HepG2 (cell line): Measurements from ENCODE around the gene HBE1. TPM values are rescaled to one million over a fixed set of nuclear protein-coding genes. Genes with fewer than 3 reads are reported as not detected.

Experiments used
- ATAC-seq: fragments of 200-7000 bp; cut with Tn5 transposase; 3 replicates; pipeline ENCODE4 v1.9.1; 2020; ENCODE audit warnings: mild to moderate bottlenecking, moderate library complexity
- BruUV-seq: library from RNA; stranded (reverse); fragments of 400-500 nt; replicated peaks from 2 replicates; lab custom pipeline; 2021; lab: Mats Ljungman, UMichigan
- CTCF ChIA-PET: fragments of 300-600 bp; formaldehyde crosslinking; extraction: SDS; loops from one replicate; lab custom pipeline; 2021; ENCODE audit warnings: low total read pairs, inconsistent platforms, low intra/inter-chr PET ratio; lab: Yijun Ruan, JAX
- POLR2A ChIA-PET: fragments of 350-600 bp; sonication (Branson Sonifier 250); formaldehyde crosslinking; loops from one replicate; lab custom pipeline; 2020; ENCODE audit warnings: antibody characterized with exemption, inconsistent platforms; lab: Yijun Ruan, JAX
- DNase-seq: peaks from one replicate; pipeline ENCODE4 v3.0.0-alpha.2; 2015; ENCODE audit warnings: low spot score
- FAIRE-seq: peaks from 3 replicates; lab custom pipeline; 2011; peaks lifted over from hg19 to GRCh38; lab: Jason Lieb, UNC
- H2AFZ ChIP-seq: one replicate; pipeline ENCODE4 v1.6.1; 2011; ENCODE audit warnings: low read length, inconsistent platforms
- H3K27ac ChIP-seq: fragments of 300-600 bp; 3 replicates; pipeline ENCODE4 v1.8.0; 2011; ENCODE audit warnings: mixed run types, mild to moderate bottlenecking, mixed read lengths, low read length, inconsistent platforms; ENCODE audit not compliant: insufficient read depth; ENCODE audit errors: extremely low read length
- H3K27me3 ChIP-seq, 2 experiments: fragments of 200-600 bp in 1 of 2; 2 replicates in 1 of 2; 3 replicates in 1 of 2; pipeline versions ENCODE4 v1.6.0 to v1.8.0; 2011; ENCODE audit warnings: low read length in 2 of 2, mild to moderate bottlenecking in 2 of 2, moderate library complexity in 2 of 2, inconsistent platforms in 1 of 2; ENCODE audit not compliant: insufficient read depth in 2 of 2, control insufficient read depth in 1 of 2
- H3K36me3 ChIP-seq, 2 experiments: fragments of 200-600 bp in 1 of 2; replicated peaks in 1 of 2; 2 replicates in 1 of 2; 3 replicates in 1 of 2; pipeline versions ENCODE4 v1.5.1 to v1.8.0; 2011; ENCODE audit warnings: low read length in 2 of 2, inconsistent platforms in 1 of 2; ENCODE audit not compliant: insufficient read depth in 2 of 2, control insufficient read depth in 1 of 2
- H3K4me1 ChIP-seq: 2 replicates; pipeline ENCODE4 v1.5.1; 2012; ENCODE audit warnings: low read length, inconsistent platforms; ENCODE audit not compliant: insufficient read depth
- H3K4me2 ChIP-seq: 2 replicates; pipeline ENCODE4 v1.6.0; 2011; ENCODE audit warnings: low read depth, low read length, inconsistent platforms
- H3K4me3 ChIP-seq, 3 experiments: fragments of 200-600 bp in 1 of 3; sonication (generic), shearing (Covaris generic) in 1 of 3; replicated peaks in 1 of 3; 2 replicates each; pipeline ENCODE4 v1.5.1; 2011 to 2016; ENCODE audit warnings: low read length in 3 of 3, inconsistent platforms in 2 of 3, low read depth in 2 of 3, mild to moderate bottlenecking in 2 of 3, control low read depth in 1 of 3, mixed read lengths in 1 of 3; ENCODE audit not compliant: insufficient read depth in 1 of 3
- H3K79me2 ChIP-seq: one replicate; pipeline ENCODE4 v1.6.1; 2011; ENCODE audit warnings: low read length, inconsistent platforms; ENCODE audit not compliant: insufficient read depth
- H3K9ac ChIP-seq: 2 replicates; pipeline ENCODE4 v1.6.0; 2011; ENCODE audit warnings: mild to moderate bottlenecking, low read depth, low read length, inconsistent platforms; ENCODE audit not compliant: insufficient read depth
- H3K9me3 ChIP-seq: 2 replicates; pipeline ENCODE4 v1.5.1; 2012; ENCODE audit warnings: mild to moderate bottlenecking, low read length
- H4K20me1 ChIP-seq: 2 replicates; pipeline ENCODE4 v1.6.0; 2011; ENCODE audit warnings: inconsistent platforms, mild to moderate bottlenecking, low read length, moderate library complexity; ENCODE audit not compliant: insufficient read depth
- GTF2F1 ChIP-seq: fragments of 150-350 bp; IDR thresholded peaks from 2 replicates; pipeline ENCODE4 v1.6.1; 2014; ENCODE audit warnings: low read length
- HES4 ChIP-seq: sonication (generic); formaldehyde crosslinking; IDR thresholded peaks from 2 replicates; pipeline ENCODE4 v1.9.0; 2021; ENCODE audit warnings: mild to moderate bottlenecking, missing genetic modification reagents, borderline replicate concordance
- KLF15 ChIP-seq: sonication (generic); formaldehyde crosslinking; IDR thresholded peaks from 2 replicates; pipeline ENCODE4 v1.8.1; 2023; ENCODE audit warnings: borderline replicate concordance, mild to moderate bottlenecking, inconsistent platforms, missing genetic modification reagents, mixed read lengths
- MEF2D ChIP-seq: sonication (generic); formaldehyde crosslinking; IDR thresholded peaks from 2 replicates; pipeline ENCODE4 v1.5.1; 2020; ENCODE audit warnings: mild to moderate bottlenecking, missing genetic modification reagents
- SSRP1 ChIP-seq: IDR thresholded peaks from 2 replicates; pipeline ENCODE4 v1.6.1; 2016; ENCODE audit warnings: control low read depth
- TEAD2 ChIP-seq: sonication (generic); formaldehyde crosslinking; IDR thresholded peaks from 2 replicates; pipeline ENCODE4 v1.9.0; 2021; ENCODE audit warnings: missing genetic modification reagents
- ZFP36L2 ChIP-seq: sonication (generic); formaldehyde crosslinking; IDR thresholded peaks from 2 replicates; pipeline ENCODE4 v1.4.0; 2020; ENCODE audit warnings: missing genetic modification reagents
- ZFP37 ChIP-seq: sonication (generic); formaldehyde crosslinking; IDR thresholded peaks from 2 replicates; pipeline ENCODE4 v1.4.0; 2020; ENCODE audit warnings: missing genetic modification reagents, borderline replicate concordance
- ZFY ChIP-seq: sonication (generic); formaldehyde crosslinking; IDR thresholded peaks from 2 replicates; pipeline ENCODE4 v1.4.0; 2020; ENCODE audit warnings: missing genetic modification reagents
- ZNF260 ChIP-seq: sonication (generic); formaldehyde crosslinking; IDR thresholded peaks from 2 replicates; pipeline ENCODE4 v1.4.0; 2020; ENCODE audit warnings: missing genetic modification reagents, low read depth, mild to moderate bottlenecking, borderline replicate concordance
- WGBS: methylation state at CpG from one replicate; pipeline ENCODE4 v1.1.6; 2017; ENCODE audit warnings: low lambda C conversion rate; 5-methylcytosine and 5-hydroxymethylcytosine counted together
- in situ Hi-C: cut with HindIII; loops from 2 replicates; pipeline ENCODE4 v1.10.0; 2017; ENCODE audit warnings: low pct_unique_long_range_greater_than_20kb; ENCODE audit not compliant: extremely low pct_ligation_motif_present
- intact Hi-C: fragments of 100-400 bp; cut with micrococcal nuclease; formaldehyde crosslinking; loops from one replicate; pipeline ENCODE4 v1.10.0; 2022; ENCODE audit not compliant: unreplicated experiment
- polyA plus RNA-seq, 8 experiments: library from polyadenylated mRNA; depleted of rRNA in 3 of 8; stranded (reverse) in 7 of 8; unstranded in 1 of 8; fragments of >200 nt; fragmentation: Illumina TruSeq in 4 of 8; extraction: Trizol in 4 of 8; gene quantifications; 2 replicates each; pipeline versions ENCODE4 v1.2.1 to v1.2.3, GENCODE V29; 2011 to 2016; ENCODE audit warnings: low read depth in 4 of 8, missing spikeins in 1 of 8, mixed read lengths in 1 of 8; ENCODE audit not compliant: insufficient read depth in 1 of 8
- total RNA-seq, 5 experiments: library from RNA; depleted of rRNA; stranded (reverse); fragments of >200 nt; fragmentation: Illumina TruSeq; extraction: Trizol; gene quantifications; 2 replicates each; pipeline ENCODE4 v1.2.3, GENCODE V29; 2016; ENCODE audit warnings: low read depth in 1 of 5
- TF ChIP-seq, protein P1 (sequence below): IDR thresholded peaks from 2 replicates; pipeline ENCODE4 v1.6.1; 2016; ENCODE audit warnings: mild to moderate bottlenecking
- TF ChIP-seq, protein P2 (sequence below): sonication (generic); formaldehyde crosslinking; IDR thresholded peaks from 2 replicates; pipeline ENCODE4 v1.4.0; 2020; ENCODE audit warnings: mild to moderate bottlenecking, low read depth, missing genetic modification reagents
- TF ChIP-seq, protein P3 (sequence below): sonication (generic); formaldehyde crosslinking; IDR thresholded peaks from 2 replicates; pipeline ENCODE4 v1.4.0; 2020; ENCODE audit warnings: missing genetic modification reagents
- TF ChIP-seq, protein P4 (sequence below): sonication (generic); formaldehyde crosslinking; IDR thresholded peaks from 2 replicates; pipeline ENCODE4 v1.4.0; 2020; ENCODE audit warnings: missing genetic modification reagents, mild to moderate bottlenecking, borderline replicate concordance

The HBE1 gene
- total and polyA plus RNA-seq, 2 of the 13 experiments (the other 11 are each of a cell fraction or from before 2014, with no cell fraction given), result 0.24 to 0.35 TPM

GRCh38 chr11:5224538-5225479 lies 44.9 kb downstream of the HBE1 start:
- no peak for DNase-seq
- POLR2A ChIA-PET, result no interaction called here
- intact Hi-C loops, result no loop called here
- TF ChIP-seq GTF2F1 (no peak), ZNF260 (CRISPR knock-in tag) (no peak), ZFP36L2 (CRISPR knock-in tag) (no peak), TEAD2 (CRISPR knock-in tag) (no peak), ZFP37 (CRISPR knock-in tag) (no peak), SSRP1 (CRISPR knock-in tag) (no peak), KLF15 (CRISPR knock-in tag) (no peak), HES4 (no peak), ZFY (no peak), MEF2D (CRISPR knock-in tag) (no peak)
- TF ChIP-seq, protein P1, sequence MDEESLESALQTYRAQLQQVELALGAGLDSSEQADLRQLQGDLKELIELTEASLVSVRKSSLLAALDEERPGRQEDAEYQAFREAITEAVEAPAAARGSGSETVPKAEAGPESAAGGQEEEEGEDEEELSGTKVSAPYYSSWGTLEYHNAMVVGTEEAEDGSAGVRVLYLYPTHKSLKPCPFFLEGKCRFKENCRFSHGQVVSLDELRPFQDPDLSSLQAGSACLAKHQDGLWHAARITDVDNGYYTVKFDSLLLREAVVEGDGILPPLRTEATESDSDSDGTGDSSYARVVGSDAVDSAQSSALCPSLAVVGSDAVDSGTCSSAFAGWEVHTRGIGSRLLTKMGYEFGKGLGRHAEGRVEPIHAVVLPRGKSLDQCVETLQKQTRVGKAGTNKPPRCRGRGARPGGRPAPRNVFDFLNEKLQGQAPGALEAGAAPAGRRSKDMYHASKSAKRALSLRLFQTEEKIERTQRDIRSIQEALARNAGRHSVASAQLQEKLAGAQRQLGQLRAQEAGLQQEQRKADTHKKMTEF, result no peak
- TF ChIP-seq, protein P2, sequence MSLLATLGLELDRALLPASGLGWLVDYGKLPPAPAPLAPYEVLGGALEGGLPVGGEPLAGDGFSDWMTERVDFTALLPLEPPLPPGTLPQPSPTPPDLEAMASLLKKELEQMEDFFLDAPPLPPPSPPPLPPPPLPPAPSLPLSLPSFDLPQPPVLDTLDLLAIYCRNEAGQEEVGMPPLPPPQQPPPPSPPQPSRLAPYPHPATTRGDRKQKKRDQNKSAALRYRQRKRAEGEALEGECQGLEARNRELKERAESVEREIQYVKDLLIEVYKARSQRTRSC, result no peak
- TF ChIP-seq, protein P3, sequence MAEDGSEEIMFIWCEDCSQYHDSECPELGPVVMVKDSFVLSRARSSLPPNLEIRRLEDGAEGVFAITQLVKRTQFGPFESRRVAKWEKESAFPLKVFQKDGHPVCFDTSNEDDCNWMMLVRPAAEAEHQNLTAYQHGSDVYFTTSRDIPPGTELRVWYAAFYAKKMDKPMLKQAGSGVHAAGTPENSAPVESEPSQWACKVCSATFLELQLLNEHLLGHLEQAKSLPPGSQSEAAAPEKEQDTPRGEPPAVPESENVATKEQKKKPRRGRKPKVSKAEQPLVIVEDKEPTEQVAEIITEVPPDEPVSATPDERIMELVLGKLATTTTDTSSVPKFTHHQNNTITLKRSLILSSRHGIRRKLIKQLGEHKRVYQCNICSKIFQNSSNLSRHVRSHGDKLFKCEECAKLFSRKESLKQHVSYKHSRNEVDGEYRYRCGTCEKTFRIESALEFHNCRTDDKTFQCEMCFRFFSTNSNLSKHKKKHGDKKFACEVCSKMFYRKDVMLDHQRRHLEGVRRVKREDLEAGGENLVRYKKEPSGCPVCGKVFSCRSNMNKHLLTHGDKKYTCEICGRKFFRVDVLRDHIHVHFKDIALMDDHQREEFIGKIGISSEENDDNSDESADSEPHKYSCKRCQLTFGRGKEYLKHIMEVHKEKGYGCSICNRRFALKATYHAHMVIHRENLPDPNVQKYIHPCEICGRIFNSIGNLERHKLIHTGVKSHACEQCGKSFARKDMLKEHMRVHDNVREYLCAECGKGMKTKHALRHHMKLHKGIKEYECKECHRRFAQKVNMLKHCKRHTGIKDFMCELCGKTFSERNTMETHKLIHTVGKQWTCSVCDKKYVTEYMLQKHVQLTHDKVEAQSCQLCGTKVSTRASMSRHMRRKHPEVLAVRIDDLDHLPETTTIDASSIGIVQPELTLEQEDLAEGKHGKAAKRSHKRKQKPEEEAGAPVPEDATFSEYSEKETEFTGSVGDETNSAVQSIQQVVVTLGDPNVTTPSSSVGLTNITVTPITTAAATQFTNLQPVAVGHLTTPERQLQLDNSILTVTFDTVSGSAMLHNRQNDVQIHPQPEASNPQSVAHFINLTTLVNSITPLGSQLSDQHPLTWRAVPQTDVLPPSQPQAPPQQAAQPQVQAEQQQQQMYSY (CRISPR knock-in tag), result no peak
- TF ChIP-seq, protein P4, sequence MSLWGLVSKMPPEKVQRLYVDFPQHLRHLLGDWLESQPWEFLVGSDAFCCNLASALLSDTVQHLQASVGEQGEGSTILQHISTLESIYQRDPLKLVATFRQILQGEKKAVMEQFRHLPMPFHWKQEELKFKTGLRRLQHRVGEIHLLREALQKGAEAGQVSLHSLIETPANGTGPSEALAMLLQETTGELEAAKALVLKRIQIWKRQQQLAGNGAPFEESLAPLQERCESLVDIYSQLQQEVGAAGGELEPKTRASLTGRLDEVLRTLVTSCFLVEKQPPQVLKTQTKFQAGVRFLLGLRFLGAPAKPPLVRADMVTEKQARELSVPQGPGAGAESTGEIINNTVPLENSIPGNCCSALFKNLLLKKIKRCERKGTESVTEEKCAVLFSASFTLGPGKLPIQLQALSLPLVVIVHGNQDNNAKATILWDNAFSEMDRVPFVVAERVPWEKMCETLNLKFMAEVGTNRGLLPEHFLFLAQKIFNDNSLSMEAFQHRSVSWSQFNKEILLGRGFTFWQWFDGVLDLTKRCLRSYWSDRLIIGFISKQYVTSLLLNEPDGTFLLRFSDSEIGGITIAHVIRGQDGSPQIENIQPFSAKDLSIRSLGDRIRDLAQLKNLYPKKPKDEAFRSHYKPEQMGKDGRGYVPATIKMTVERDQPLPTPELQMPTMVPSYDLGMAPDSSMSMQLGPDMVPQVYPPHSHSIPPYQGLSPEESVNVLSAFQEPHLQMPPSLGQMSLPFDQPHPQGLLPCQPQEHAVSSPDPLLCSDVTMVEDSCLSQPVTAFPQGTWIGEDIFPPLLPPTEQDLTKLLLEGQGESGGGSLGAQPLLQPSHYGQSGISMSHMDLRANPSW (CRISPR knock-in tag), result no peak
- Histone ChIP-seq H3K4me3 (no peak overlapping the region), H4K20me1 (no peaks in the 10 kb centered on the region), H3K9me3 (no peaks in the 10 kb centered on the region), H3K27me3 (peaks cover 0 to 3% of the 10 kb centered on the region in 2 experiments; a peak in 1 of 5 replicates), H3K36me3 (no peaks in the 10 kb centered on the region), H3K79me2 (no peaks in the 10 kb centered on the region), H3K27ac (no peak overlapping the region), H3K4me2 (no peak overlapping the region), H3K9ac (no peak overlapping the region), H3K4me1 (no peaks in the 10 kb centered on the region), H2AFZ (no peak overlapping the region)
- ATAC-seq, result no peak
- no peak for FAIRE-seq
- in situ Hi-C loops, result no loop called here
- WGBS, result 7% methylated on average over 6 of the region's 6 CpGs
- CTCF ChIA-PET, result no interaction called here
- BruUV-seq, result no TSS peak
